H1 (cell line): ENCODE measurements around the gene ITGA5. TPM values are rescaled to one million over a fixed set of nuclear protein-coding genes. Genes with fewer than 3 reads are reported as not detected.

Experiments used
- ASH2L ChIP-seq: fragments of 200-600, 300-600 bp; sonication (generic); IDR thresholded peaks from one replicate; pipeline ENCODE4 v1.7.1; 2017; ENCODE audit warnings: low read length
- CBX8 ChIP-seq: fragments of 300-800, 300-1000 bp; sonication (generic); IDR thresholded peaks from 2 replicates; pipeline ENCODE4 v1.7.1; 2016; ENCODE audit warnings: low read depth, low read length, borderline replicate concordance
- CHD1 ChIP-seq: IDR thresholded peaks from 2 replicates; pipeline ENCODE4 v1.6.1; 2012; ENCODE audit warnings: low read depth, low read length, improper control_type of control experiment
- CHD2 ChIP-seq: IDR thresholded peaks from 2 replicates; pipeline ENCODE4 v1.6.1; 2012; ENCODE audit warnings: low read length, improper control_type of control experiment
- CREB1 ChIP-seq: IDR thresholded peaks from 2 replicates; pipeline ENCODE4 v1.6.1; 2012; ENCODE audit warnings: inconsistent platforms
- CTBP2 ChIP-seq: IDR thresholded peaks from 2 replicates; pipeline ENCODE4 v1.7.0; 2011; ENCODE audit warnings: borderline replicate concordance, mild to moderate bottlenecking, moderate library complexity, mixed read lengths, low read length; ENCODE audit not compliant: insufficient read depth, insufficient read length
- EGR1 ChIP-seq: IDR thresholded peaks from 2 replicates; pipeline ENCODE4 v1.6.1; 2011; ENCODE audit warnings: low read depth, low read length, borderline replicate concordance
- EP300 ChIP-seq, 2 experiments: IDR thresholded peaks; 1 replicate in 1 of 2; 2 replicates in 1 of 2; pipeline ENCODE4 v1.6.1; 2011 to 2012; ENCODE audit warnings: low read depth in 2 of 2, low read length in 2 of 2, mild to moderate bottlenecking in 2 of 2, borderline replicate concordance in 1 of 2, inconsistent platforms in 1 of 2, moderate library complexity in 1 of 2
- GTF2F1 ChIP-seq: IDR thresholded peaks from 2 replicates; pipeline ENCODE4 v1.6.1; 2012; ENCODE audit warnings: low read depth, low read length, improper control_type of control experiment, borderline replicate concordance
- KDM1A ChIP-seq: fragments of 200-600, 300-600 bp; sonication (generic); IDR thresholded peaks from 2 replicates; pipeline ENCODE4 v1.7.1; 2016; ENCODE audit warnings: mild to moderate bottlenecking, low read length, borderline replicate concordance
- NANOG ChIP-seq: IDR thresholded peaks from 2 replicates; pipeline ENCODE4 v1.6.1; 2011; ENCODE audit warnings: low read length, low read depth, mild to moderate bottlenecking, inconsistent platforms; ENCODE audit not compliant: insufficient read depth, poor library complexity, severe bottlenecking
- RAD21 ChIP-seq, 2 experiments: IDR thresholded peaks in 1 of 2; conservative IDR thresholded peaks in 1 of 2; 2 replicates each; pipeline ENCODE4 v1.6.1; 2011; ENCODE audit warnings: low read depth in 2 of 2, low read length in 2 of 2, improper control_type of control experiment in 1 of 2, inconsistent platforms in 1 of 2, mild to moderate bottlenecking in 1 of 2, moderate library complexity in 1 of 2
- RFX5 ChIP-seq: IDR thresholded peaks from 2 replicates; pipeline ENCODE4 v1.6.1; 2011; ENCODE audit warnings: low read depth, low read length, improper control_type of control experiment, borderline replicate concordance
- RNF2 ChIP-seq: fragments of 200-900, 300-1000 bp; sonication (generic); IDR thresholded peaks from 2 replicates; pipeline ENCODE4 v1.7.1; 2016; ENCODE audit warnings: borderline replicate concordance, low read depth, mild to moderate bottlenecking, antibody characterized with exemption, low read length; ENCODE audit not compliant: poor library complexity, severe bottlenecking; ENCODE audit errors: missing control alignments
- SAP30 ChIP-seq: fragments of 300-600 bp; sonication (generic); IDR thresholded peaks from 2 replicates; pipeline ENCODE4 v1.7.1; 2012; ENCODE audit warnings: low read length, moderate library complexity, mild to moderate bottlenecking, inconsistent platforms; ENCODE audit not compliant: insufficient read depth, insufficient replicate concordance
- SP4 ChIP-seq: IDR thresholded peaks from 2 replicates; pipeline ENCODE4 v1.6.1; 2012; ENCODE audit warnings: low read length, inconsistent platforms
- SRF ChIP-seq: IDR thresholded peaks from 2 replicates; pipeline ENCODE4 v1.6.1; 2011; ENCODE audit warnings: mild to moderate bottlenecking, low read depth, low read length, moderate library complexity
- polyA plus RNA-seq, 7 experiments: library from polyadenylated mRNA; depleted of rRNA in 3 of 7; stranded (reverse) in 5 of 7; unstranded in 2 of 7; fragments of >200 nt in 5 of 7; fragments of 200-250 nt in 2 of 7; gene quantifications; 1 replicate in 5 of 7; 2 replicates in 1 of 7; 4 replicates in 1 of 7; pipeline versions ENCODE4 v1.2.1 to v1.2.3, GENCODE V29; 2011 to 2013; ENCODE audit warnings: missing spikeins in 2 of 7, mixed read lengths in 2 of 7
- total RNA-seq: library from RNA; stranded (reverse); fragmentation: NEBNext Ultra II Directional; extraction: Animal tissue kit (Norgen Biotek cat#: 25700); gene quantifications from 2 replicates; pipeline ENCODE4 v1.2.1, GENCODE V29; 2021
- TF ChIP-seq, protein P1 (sequence below), 3 experiments: IDR thresholded peaks; 1 replicate in 2 of 3; 2 replicates in 1 of 3; pipeline versions ENCODE4 v1.5.1 to v1.6.1; 2011; ENCODE audit warnings: low read length in 3 of 3, mild to moderate bottlenecking in 3 of 3, inconsistent platforms in 2 of 3, low read depth in 1 of 3, moderate library complexity in 1 of 3; ENCODE audit not compliant: insufficient read depth in 1 of 3; ENCODE audit errors: control extremely low read depth in 1 of 3

The ITGA5 gene
- total and polyA plus RNA-seq, 2 of the 8 experiments (the other 6 are each of a cell fraction or from before 2014, with no cell fraction given), result 11.6 to 19.4 TPM

DNA sequence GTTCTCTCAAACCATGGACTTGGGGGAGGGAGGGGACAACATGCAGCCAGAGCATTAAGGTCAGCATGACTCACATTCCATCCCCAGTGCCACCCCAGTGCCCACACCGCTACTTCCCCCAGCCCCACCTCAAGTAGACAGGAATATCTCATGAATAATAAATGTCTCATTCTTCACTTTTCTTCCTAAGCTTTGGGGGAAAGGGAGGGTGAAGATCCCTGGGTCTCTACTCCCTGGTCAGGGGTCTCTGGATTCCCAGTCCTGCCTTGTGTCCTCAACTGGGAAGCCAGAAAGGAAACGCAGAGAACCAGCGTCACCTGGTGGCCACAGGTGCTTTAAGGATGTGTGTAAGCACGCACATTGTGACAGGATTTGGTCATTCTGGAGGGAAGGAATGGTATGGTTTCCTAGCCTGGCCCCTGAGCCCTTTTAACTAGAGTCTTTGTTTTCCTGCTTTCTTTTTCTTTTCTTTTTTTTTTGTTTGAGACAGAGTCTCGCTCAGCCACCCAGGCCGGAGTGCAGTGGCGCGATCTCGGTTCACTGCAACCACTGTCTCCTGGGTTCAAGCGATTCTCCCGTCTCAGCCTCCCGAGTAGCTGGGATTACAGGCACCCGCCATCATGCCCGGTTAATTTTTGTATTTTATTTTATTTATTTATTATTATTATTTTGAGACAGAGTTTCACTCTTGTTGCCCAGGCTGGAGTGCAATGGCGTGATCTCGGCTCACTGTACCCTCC lies 58.2 kb downstream of the ITGA5 start (continued):
- no peak for TF ChIP-seq GTF2F1
- TF ChIP-seq SRF, result no peak
- TF ChIP-seq RAD21 (IDR thresholded peaks at IDR 0.05 in 1 of 2, conservative IDR thresholded peaks at IDR 0.05 in 1 of 2; ENCODE audit: low read depth in 2 of 2, low read length in 2 of 2), result peak; percentile 99 to 100
- no peak for TF ChIP-seq RFX5
- TF ChIP-seq ASH2L, result peak; percentile 49
- no peak for TF ChIP-seq RNF2
- no peak for TF ChIP-seq CBX8
- no peak for TF ChIP-seq CHD1
- no peak for TF ChIP-seq SAP30
- TF ChIP-seq CHD2, result no peak
- TF ChIP-seq, protein P1, sequence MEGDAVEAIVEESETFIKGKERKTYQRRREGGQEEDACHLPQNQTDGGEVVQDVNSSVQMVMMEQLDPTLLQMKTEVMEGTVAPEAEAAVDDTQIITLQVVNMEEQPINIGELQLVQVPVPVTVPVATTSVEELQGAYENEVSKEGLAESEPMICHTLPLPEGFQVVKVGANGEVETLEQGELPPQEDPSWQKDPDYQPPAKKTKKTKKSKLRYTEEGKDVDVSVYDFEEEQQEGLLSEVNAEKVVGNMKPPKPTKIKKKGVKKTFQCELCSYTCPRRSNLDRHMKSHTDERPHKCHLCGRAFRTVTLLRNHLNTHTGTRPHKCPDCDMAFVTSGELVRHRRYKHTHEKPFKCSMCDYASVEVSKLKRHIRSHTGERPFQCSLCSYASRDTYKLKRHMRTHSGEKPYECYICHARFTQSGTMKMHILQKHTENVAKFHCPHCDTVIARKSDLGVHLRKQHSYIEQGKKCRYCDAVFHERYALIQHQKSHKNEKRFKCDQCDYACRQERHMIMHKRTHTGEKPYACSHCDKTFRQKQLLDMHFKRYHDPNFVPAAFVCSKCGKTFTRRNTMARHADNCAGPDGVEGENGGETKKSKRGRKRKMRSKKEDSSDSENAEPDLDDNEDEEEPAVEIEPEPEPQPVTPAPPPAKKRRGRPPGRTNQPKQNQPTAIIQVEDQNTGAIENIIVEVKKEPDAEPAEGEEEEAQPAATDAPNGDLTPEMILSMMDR (IDR thresholded peaks at IDR 0.05; ENCODE audit: control extremely low read depth in 1 of 3, insufficient read depth in 1 of 3, low read depth in 1 of 3, low read length in 3 of 3), result peak; percentile 96 to 99 (median 98)
- TF ChIP-seq EGR1, result no peak
- TF ChIP-seq SP4, result no peak
- no peak for TF ChIP-seq CTBP2
- TF ChIP-seq CREB1, result peak; percentile 60; the same call in 1 of the 2 replicates
- no peak for TF ChIP-seq NANOG
- TF ChIP-seq KDM1A, result no peak
- TF ChIP-seq EP300 (IDR thresholded peaks at IDR 0.05; ENCODE audit: borderline replicate concordance in 1 of 2, low read depth in 2 of 2, low read length in 2 of 2), result no peak
